Measurements from ENCODE around the gene CHRNE. TPM values are rescaled to one million over a fixed set of nuclear protein-coding genes. Genes with fewer than 3 reads are reported as not detected.

Gene CHRNE
- total and polyA plus RNA-seq, 2 of the 13 experiments (the other 11 are each of a cell fraction or from before 2014, with no cell fraction given) = 0.53 to 0.59 TPM

DNA sequence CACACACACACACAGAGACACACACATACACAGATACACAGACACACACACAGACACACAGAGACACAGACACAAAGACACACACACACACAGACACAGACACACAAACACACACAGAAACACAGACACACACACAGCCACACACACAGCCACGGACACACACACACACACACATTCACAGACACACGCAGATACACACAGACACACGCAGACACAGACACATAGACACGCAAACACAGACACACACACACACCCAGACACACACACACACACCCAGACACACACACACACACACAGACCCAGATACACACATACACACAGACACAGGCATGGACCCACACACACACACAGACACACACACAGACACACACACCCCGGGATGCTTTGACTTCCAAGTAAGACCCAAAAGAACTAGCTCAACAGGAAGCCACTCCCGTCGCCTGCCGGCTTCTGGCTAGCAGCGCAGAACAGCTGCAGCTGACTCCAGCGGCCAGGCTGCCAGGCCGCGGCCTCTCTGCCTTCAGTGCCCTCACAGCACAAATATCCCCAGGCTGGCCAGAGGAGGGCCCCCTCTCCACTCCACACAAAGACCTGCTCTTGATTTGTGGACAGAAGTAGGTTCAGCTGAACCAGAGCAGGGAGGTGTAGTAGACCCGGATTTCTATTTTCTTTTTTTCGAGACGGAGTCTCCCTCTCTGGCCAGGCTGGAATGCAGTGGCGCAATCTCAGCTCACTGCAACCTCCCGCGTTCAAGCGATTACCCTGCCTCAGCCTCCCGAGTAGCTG lies 6.0 kb upstream of the CHRNE start (continued):
- TF ChIP-seq, protein P1, sequence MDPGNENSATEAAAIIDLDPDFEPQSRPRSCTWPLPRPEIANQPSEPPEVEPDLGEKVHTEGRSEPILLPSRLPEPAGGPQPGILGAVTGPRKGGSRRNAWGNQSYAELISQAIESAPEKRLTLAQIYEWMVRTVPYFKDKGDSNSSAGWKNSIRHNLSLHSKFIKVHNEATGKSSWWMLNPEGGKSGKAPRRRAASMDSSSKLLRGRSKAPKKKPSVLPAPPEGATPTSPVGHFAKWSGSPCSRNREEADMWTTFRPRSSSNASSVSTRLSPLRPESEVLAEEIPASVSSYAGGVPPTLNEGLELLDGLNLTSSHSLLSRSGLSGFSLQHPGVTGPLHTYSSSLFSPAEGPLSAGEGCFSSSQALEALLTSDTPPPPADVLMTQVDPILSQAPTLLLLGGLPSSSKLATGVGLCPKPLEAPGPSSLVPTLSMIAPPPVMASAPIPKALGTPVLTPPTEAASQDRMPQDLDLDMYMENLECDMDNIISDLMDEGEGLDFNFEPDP (CRISPR knock-in tag; conservative IDR thresholded peaks at IDR 0.05) = 0 out of 2 replicates have a peak, but pooled peaks have one; percentile 79
- TF ChIP-seq REPIN1 (CRISPR knock-in tag; IDR thresholded peaks at IDR 0.05; ENCODE audit: borderline replicate concordance, low read depth) (0 out of 2 replicates have a peak, but pooled peaks have one; percentile 7), RARG (CRISPR knock-in tag; IDR thresholded peaks at IDR 0.05; ENCODE audit: low read depth) (no peak), MED1 (CRISPR knock-in tag; IDR thresholded peaks at IDR 0.05) (0 out of 2 replicates have a peak, but pooled peaks have one; percentile 52), TRIM24 (CRISPR knock-in tag; IDR thresholded peaks at IDR 0.05) (0 out of 2 replicates have a peak, but pooled peaks have one; percentile 32), SAP130 (CRISPR knock-in tag; IDR thresholded peaks at IDR 0.05; ENCODE audit: low read depth) (peak; percentile 81), NR3C1 (CRISPR knock-in tag; IDR thresholded peaks at IDR 0.05) (no peak), KLF12 (CRISPR knock-in tag; IDR thresholded peaks at IDR 0.05; ENCODE audit: borderline replicate concordance) (no peak), SP4 (CRISPR knock-in tag; IDR thresholded peaks at IDR 0.05) (peak; percentile 53; the same call in 1 of the 2 replicates), ZNF350 (CRISPR knock-in tag; IDR thresholded peaks at IDR 0.05; ENCODE audit: borderline replicate concordance, low read depth) (peak; percentile 80)
- TF ChIP-seq, protein P2, sequence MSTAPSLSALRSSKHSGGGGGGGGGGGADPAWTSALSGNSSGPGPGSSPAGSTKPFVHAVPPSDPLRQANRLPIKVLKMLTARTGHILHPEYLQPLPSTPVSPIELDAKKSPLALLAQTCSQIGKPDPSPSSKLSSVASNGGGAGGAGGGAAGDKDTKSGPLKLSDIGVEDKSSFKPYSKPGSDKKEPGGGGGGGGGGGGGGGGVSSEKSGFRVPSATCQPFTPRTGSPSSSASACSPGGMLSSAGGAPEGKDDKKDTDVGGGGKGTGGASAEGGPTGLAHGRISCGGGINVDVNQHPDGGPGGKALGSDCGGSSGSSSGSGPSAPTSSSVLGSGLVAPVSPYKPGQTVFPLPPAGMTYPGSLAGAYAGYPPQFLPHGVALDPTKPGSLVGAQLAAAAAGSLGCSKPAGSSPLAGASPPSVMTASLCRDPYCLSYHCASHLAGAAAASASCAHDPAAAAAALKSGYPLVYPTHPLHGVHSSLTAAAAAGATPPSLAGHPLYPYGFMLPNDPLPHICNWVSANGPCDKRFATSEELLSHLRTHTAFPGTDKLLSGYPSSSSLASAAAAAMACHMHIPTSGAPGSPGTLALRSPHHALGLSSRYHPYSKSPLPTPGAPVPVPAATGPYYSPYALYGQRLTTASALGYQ (CRISPR knock-in tag; IDR thresholded peaks at IDR 0.05) = no peak
- TF ChIP-seq, protein P3, sequence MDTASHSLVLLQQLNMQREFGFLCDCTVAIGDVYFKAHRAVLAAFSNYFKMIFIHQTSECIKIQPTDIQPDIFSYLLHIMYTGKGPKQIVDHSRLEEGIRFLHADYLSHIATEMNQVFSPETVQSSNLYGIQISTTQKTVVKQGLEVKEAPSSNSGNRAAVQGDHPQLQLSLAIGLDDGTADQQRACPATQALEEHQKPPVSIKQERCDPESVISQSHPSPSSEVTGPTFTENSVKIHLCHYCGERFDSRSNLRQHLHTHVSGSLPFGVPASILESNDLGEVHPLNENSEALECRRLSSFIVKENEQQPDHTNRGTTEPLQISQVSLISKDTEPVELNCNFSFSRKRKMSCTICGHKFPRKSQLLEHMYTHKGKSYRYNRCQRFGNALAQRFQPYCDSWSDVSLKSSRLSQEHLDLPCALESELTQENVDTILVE (CRISPR knock-in tag; IDR thresholded peaks at IDR 0.05) = peak; percentile 68
- TF ChIP-seq, protein P4, sequence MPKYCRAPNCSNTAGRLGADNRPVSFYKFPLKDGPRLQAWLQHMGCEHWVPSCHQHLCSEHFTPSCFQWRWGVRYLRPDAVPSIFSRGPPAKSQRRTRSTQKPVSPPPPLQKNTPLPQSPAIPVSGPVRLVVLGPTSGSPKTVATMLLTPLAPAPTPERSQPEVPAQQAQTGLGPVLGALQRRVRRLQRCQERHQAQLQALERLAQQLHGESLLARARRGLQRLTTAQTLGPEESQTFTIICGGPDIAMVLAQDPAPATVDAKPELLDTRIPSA (CRISPR knock-in tag; IDR thresholded peaks at IDR 0.05; ENCODE audit: borderline replicate concordance) = 0 out of 2 replicates have a peak, but pooled peaks have one; percentile 74
- TF ChIP-seq, protein P5, sequence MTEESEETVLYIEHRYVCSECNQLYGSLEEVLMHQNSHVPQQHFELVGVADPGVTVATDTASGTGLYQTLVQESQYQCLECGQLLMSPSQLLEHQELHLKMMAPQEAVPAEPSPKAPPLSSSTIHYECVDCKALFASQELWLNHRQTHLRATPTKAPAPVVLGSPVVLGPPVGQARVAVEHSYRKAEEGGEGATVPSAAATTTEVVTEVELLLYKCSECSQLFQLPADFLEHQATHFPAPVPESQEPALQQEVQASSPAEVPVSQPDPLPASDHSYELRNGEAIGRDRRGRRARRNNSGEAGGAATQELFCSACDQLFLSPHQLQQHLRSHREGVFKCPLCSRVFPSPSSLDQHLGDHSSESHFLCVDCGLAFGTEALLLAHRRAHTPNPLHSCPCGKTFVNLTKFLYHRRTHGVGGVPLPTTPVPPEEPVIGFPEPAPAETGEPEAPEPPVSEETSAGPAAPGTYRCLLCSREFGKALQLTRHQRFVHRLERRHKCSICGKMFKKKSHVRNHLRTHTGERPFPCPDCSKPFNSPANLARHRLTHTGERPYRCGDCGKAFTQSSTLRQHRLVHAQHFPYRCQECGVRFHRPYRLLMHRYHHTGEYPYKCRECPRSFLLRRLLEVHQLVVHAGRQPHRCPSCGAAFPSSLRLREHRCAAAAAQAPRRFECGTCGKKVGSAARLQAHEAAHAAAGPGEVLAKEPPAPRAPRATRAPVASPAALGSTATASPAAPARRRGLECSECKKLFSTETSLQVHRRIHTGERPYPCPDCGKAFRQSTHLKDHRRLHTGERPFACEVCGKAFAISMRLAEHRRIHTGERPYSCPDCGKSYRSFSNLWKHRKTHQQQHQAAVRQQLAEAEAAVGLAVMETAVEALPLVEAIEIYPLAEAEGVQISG (CRISPR knock-in tag; IDR thresholded peaks at IDR 0.05) = peak; percentile 55; the same call in 1 of the 2 replicates
- TF ChIP-seq, protein P6, sequence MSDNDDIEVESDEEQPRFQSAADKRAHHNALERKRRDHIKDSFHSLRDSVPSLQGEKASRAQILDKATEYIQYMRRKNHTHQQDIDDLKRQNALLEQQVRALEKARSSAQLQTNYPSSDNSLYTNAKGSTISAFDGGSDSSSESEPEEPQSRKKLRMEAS (IDR thresholded peaks at IDR 0.05) = peak; percentile 25; the same call in 1 of the 2 replicates
- TF ChIP-seq, protein P7, sequence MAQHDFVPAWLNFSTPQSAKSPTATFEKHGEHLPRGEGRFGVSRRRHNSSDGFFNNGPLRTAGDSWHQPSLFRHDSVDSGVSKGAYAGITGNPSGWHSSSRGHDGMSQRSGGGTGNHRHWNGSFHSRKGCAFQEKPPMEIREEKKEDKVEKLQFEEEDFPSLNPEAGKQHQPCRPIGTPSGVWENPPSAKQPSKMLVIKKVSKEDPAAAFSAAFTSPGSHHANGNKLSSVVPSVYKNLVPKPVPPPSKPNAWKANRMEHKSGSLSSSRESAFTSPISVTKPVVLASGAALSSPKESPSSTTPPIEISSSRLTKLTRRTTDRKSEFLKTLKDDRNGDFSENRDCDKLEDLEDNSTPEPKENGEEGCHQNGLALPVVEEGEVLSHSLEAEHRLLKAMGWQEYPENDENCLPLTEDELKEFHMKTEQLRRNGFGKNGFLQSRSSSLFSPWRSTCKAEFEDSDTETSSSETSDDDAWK (CRISPR knock-in tag; IDR thresholded peaks at IDR 0.05) = no peak
- TF ChIP-seq, protein P8, sequence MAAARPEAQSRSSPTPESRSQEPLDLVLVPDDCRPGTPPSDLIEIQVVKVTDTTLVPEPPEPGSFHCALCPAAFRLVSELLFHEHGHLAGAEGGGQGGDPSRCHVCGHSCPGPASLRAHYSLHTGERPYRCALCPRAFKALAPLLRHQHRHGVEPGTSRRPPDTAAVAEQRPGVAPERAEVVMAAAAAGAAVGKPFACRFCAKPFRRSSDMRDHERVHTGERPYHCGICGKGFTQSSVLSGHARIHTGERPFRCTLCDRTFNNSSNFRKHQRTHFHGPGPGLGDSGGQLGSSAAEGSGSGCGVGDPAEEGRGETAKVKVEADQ (CRISPR knock-in tag; IDR thresholded peaks at IDR 0.05; ENCODE audit: borderline replicate concordance) = peak; percentile 63; the same call in 1 of the 2 replicates
